GM12878 (cell line): ENCODE results near the gene ZSWIM3. TPM values are rescaled to one million over a fixed set of nuclear protein-coding genes. Genes with fewer than 3 reads are reported as not detected.

ENCODE experiments used
- ATAC-seq: fragments of 200-7000 bp; cut with Tn5 transposase; 3 replicates; pipeline ENCODE4 v1.9.1; 2020; ENCODE audit warnings: mild to moderate bottlenecking, moderate library complexity
- BruUV-seq: library from RNA; stranded (reverse); fragments of 400-500 nt; replicated peaks from 2 replicates; lab custom pipeline; 2021; lab: Mats Ljungman, UMichigan
- CTCF ChIA-PET: fragments of 300-600 bp; sonication (Branson Sonifier 250); formaldehyde crosslinking; extraction: SDS; loops from one replicate; lab custom pipeline; 2021; ENCODE audit warnings: inconsistent platforms; lab: Yijun Ruan, JAX
- POLR2A ChIA-PET: fragments of 350-600 bp; formaldehyde crosslinking; extraction: SDS; loops from one replicate; lab custom pipeline; 2021; ENCODE audit warnings: inconsistent platforms; lab: Charles Lee
- RAD21 ChIA-PET: fragments of 300-600 bp; sonication (Branson Sonifier 250); formaldehyde crosslinking; loops from one replicate; lab custom pipeline; 2023; ENCODE audit warnings: antibody characterized with exemption; ENCODE audit not compliant: unreplicated experiment; lab: Charles Lee
- SMC1A ChIA-PET: fragments of 300-600 bp; sonication (Branson Sonifier 250); formaldehyde crosslinking; loops from one replicate; lab custom pipeline; 2023; ENCODE audit not compliant: unreplicated experiment, uncharacterized antibody; lab: Charles Lee
- DNase-seq: peaks from one replicate; pipeline ENCODE4 v3.0.0-alpha.2; 2011; ENCODE audit warnings: low read depth, low spot score
- FAIRE-seq: peaks from 3 replicates; lab custom pipeline; 2011; peaks lifted over from hg19 to GRCh38; lab: Jason Lieb, UNC
- H2AFZ ChIP-seq: 2 replicates; pipeline ENCODE4 v1.6.0; 2011; ENCODE audit warnings: low read depth, low read length, control low read depth; ENCODE audit not compliant: control insufficient read depth
- H3K27ac ChIP-seq: 2 replicates; pipeline ENCODE4 v1.5.1; 2011; ENCODE audit warnings: control low read depth; ENCODE audit not compliant: control insufficient read depth, insufficient read depth
- H3K27me3 ChIP-seq, 2 experiments: replicated peaks in 1 of 2; 2 replicates each; pipeline versions ENCODE4 v1.6.0 to v1.6.1; 2011; ENCODE audit warnings: low read length in 1 of 2; ENCODE audit not compliant: control insufficient read depth in 2 of 2, insufficient read depth in 2 of 2
- H3K36me3 ChIP-seq, 2 experiments: 2 replicates each; pipeline ENCODE4 v1.5.1; 2011; ENCODE audit warnings: low read length in 1 of 2; ENCODE audit not compliant: control insufficient read depth in 2 of 2, insufficient read depth in 2 of 2
- H3K4me1 ChIP-seq: 2 replicates; pipeline ENCODE4 v1.6.1; 2011; ENCODE audit warnings: mild to moderate bottlenecking, low read length, moderate library complexity, mixed read lengths; ENCODE audit not compliant: control insufficient read depth, insufficient read depth
- H3K4me2 ChIP-seq: 2 replicates; pipeline ENCODE4 v1.6.0; 2011; ENCODE audit warnings: control low read depth; ENCODE audit not compliant: control insufficient read depth, insufficient read depth
- H3K4me3 ChIP-seq: fragments of 200-600 bp; sonication (generic); 2 replicates; pipeline ENCODE4 v1.5.1; 2016
- H3K79me2 ChIP-seq: 2 replicates; pipeline ENCODE4 v1.6.0; 2011; ENCODE audit warnings: low read length; ENCODE audit not compliant: control insufficient read depth, insufficient read depth
- H3K9ac ChIP-seq: 2 replicates; pipeline ENCODE4 v1.8.0; 2011; ENCODE audit warnings: low read length, control low read depth, mixed read lengths; ENCODE audit not compliant: control insufficient read depth, insufficient read depth
- H3K9me3 ChIP-seq: replicated peaks from 3 replicates; pipeline ENCODE4 v1.5.1; 2011; ENCODE audit warnings: mild to moderate bottlenecking, low read length; ENCODE audit not compliant: control insufficient read depth, insufficient read depth
- H4K20me1 ChIP-seq: 2 replicates; pipeline ENCODE4 v1.6.0; 2011; ENCODE audit not compliant: control insufficient read depth, insufficient read depth
- FOXK2 ChIP-seq: fragments of 450-650 bp; IDR thresholded peaks from 2 replicates; pipeline ENCODE4 v1.6.1; 2017; ENCODE audit warnings: mild to moderate bottlenecking, moderate library complexity
- GABPA ChIP-seq: IDR thresholded peaks from 2 replicates; pipeline ENCODE4 v1.6.1; 2014; ENCODE audit warnings: antibody characterized with exemption, low read depth, mild to moderate bottlenecking, inconsistent platforms
- HSF1 ChIP-seq: fragments of 150-350 bp; IDR thresholded peaks from 2 replicates; pipeline ENCODE4 v1.6.1; 2014; ENCODE audit warnings: mild to moderate bottlenecking, low read depth, low read length
- NR2C2 ChIP-seq: IDR thresholded peaks from 2 replicates; pipeline ENCODE4 v1.6.1; 2011; ENCODE audit warnings: borderline replicate concordance, low read depth; ENCODE audit not compliant: control insufficient read depth, insufficient read length
- PAX5 ChIP-seq: IDR thresholded peaks from 2 replicates; pipeline ENCODE4 v1.6.1; 2011; ENCODE audit warnings: low read depth, low read length, borderline replicate concordance
- PKNOX1 ChIP-seq: fragments of 450-650 bp; IDR thresholded peaks from 2 replicates; pipeline ENCODE4 v1.6.1; 2016; ENCODE audit warnings: mild to moderate bottlenecking
- TAF1 ChIP-seq: IDR thresholded peaks from 2 replicates; pipeline ENCODE4 v1.6.1; 2011; ENCODE audit warnings: mild to moderate bottlenecking, low read depth, low read length, borderline replicate concordance
- TARDBP ChIP-seq: IDR thresholded peaks from 2 replicates; pipeline ENCODE4 v1.6.1; 2016; ENCODE audit warnings: borderline replicate concordance
- USF2 ChIP-seq: IDR thresholded peaks from 2 replicates; pipeline ENCODE4 v1.6.1; 2011; ENCODE audit warnings: low read depth, low read length, improper control_type of control experiment, borderline replicate concordance
- ZBTB40 ChIP-seq: fragments of 450-650 bp; IDR thresholded peaks from 2 replicates; pipeline ENCODE4 v1.6.1; 2016; ENCODE audit warnings: mild to moderate bottlenecking, moderate library complexity, borderline replicate concordance
- ZNF207 ChIP-seq: fragments of 450-650 bp; IDR thresholded peaks from 2 replicates; pipeline ENCODE4 v1.6.1; 2014; ENCODE audit warnings: antibody characterized with exemption, mild to moderate bottlenecking, borderline replicate concordance
- WGBS: methylation state at CpG from one replicate; pipeline ENCODE4 v1.1.6; 2016; ENCODE audit warnings: low lambda C conversion rate; ENCODE audit not compliant: insufficient replicate concordance, insufficient coverage; ENCODE audit errors: missing lambda C conversion rate; 5-methylcytosine and 5-hydroxymethylcytosine counted together
- in situ Hi-C: fragments of 300-500 bp; cut with MboI; formaldehyde crosslinking; loops from 9 replicates; pipeline ENCODE4 v1.14.3; 2018; ENCODE audit warnings: mixed read lengths
- intact Hi-C: fragments of 100-400 bp; cut with micrococcal nuclease; formaldehyde crosslinking; loops from one replicate; pipeline ENCODE4 v1.14.2; 2022; ENCODE audit not compliant: unreplicated experiment
- polyA plus RNA-seq, 11 experiments: library from polyadenylated mRNA; depleted of rRNA in 4 of 11; unstranded in 6 of 11; stranded (reverse) in 5 of 11; fragments of >200 nt; fragmentation: Nextera tagmentation in 4 of 11; fragmentation: Illumina TruSeq in 1 of 11; extraction: Ambion mirVana in 4 of 11; extraction: Trizol in 1 of 11; gene quantifications; 1 replicate in 1 of 11; 2 replicates in 10 of 11; pipeline versions ENCODE4 v1.2.1 to v1.2.3, GENCODE V29; 2011 to 2016; ENCODE audit warnings: inconsistent platforms in 2 of 11, missing spikeins in 2 of 11, low read depth in 1 of 11
- total RNA-seq, 4 experiments: library from RNA; depleted of rRNA in 3 of 4; stranded (reverse); fragments of >200 nt in 3 of 4; fragmentation: Illumina TruSeq in 1 of 4; extraction: Trizol in 1 of 4; gene quantifications; 2 replicates each; pipeline versions ENCODE4 v1.2.1 to v1.2.3, GENCODE V29; 2013 to 2021

The ZSWIM3 gene
- total and polyA plus RNA-seq, 10 of the 15 experiments (the other 5 are each of a cell fraction or from before 2014, with no cell fraction given), result 1.6 to 5.1 (median 4.2) TPM

GRCh38 chr20:45857114-45857881 lies at the start of gene ZSWIM3, which contains the start of gene ACOT8 (continued):
- TF ChIP-seq GABPA, result peak; percentile 99
- peak; percentile 58 for TF ChIP-seq FOXK2
- peak; percentile 100 for TF ChIP-seq PKNOX1
- no peak for TF ChIP-seq USF2
- TF ChIP-seq ZNF207, result no peak
- TF ChIP-seq TAF1, result peak; percentile 97
- TF ChIP-seq TARDBP, result no peak

GRCh38 chr20:45810191-45810970 lies 47.0 kb upstream of the ZSWIM3 start:
- H3K36me3 ChIP-seq, result peaks cover 7 to 29% of the 10 kb centered on the region in 2 experiments
- CTCF ChIA-PET, result interaction anchor here (0.6 to 3.7 kb wide), 2 partner anchors 11 to 124 kb away, joined by 3 to 19 read pairs; partner anchors contain the start of gene PCIF1
- no TSS peak for BruUV-seq
- no peak for TF ChIP-seq HSF1
- no peak for TF ChIP-seq ZBTB40
- no peak for TF ChIP-seq NR2C2
- no peak for TF ChIP-seq PAX5

More at GRCh38 chr20:45810191-45810970, 47.0 kb upstream of the ZSWIM3 start:
- ChIA-PET RAD21 (no interaction called here), SMC1A (no interaction called here), POLR2A (no interaction called here)
- Histone ChIP-seq H3K4me3 (no peak overlapping the region), H3K9me3 (no peaks in the 10 kb centered on the region; the same call in 2 of the 3 replicates), H3K27ac (no peak overlapping the region), H3K4me1 (no peaks in the 10 kb centered on the region), H3K27me3 (no peaks in the 10 kb centered on the region), H3K79me2 (peaks cover 20% of the 10 kb centered on the region), H3K4me2 (no peak overlapping the region), H3K9ac (no peak overlapping the region), H2AFZ (no peak overlapping the region), H4K20me1 (no peaks in the 10 kb centered on the region)
- FAIRE-seq, result no peak
- in situ Hi-C loops (loop anchor here (25.0 kb wide), 1 partner anchor 552 kb away; no protein-coding TSS in a partner anchor), intact Hi-C loops (loop anchor here (5.0 kb wide), 2 partner anchors 47 to 152 kb away; partner anchors contain the start of genes ACOT8 and ZSWIM3)
- no peak for DNase-seq
- ATAC-seq, result no peak
- 94% methylated on average over 8 of the region's 8 CpGs for WGBS
